ENCODE data around the gene TBCD.

The TBCD gene

GRCh38 chr17:82791532-82791931 lies 39.7 kb downstream of the TBCD start:
- DNase-seq (ENCODE audit: low read depth) = no peak

- DNase-seq (ENCODE audit: low read depth) = no peak
Measured at GRCh38 chr17:82793974-82794630, 42.2 kb downstream of the TBCD start.

- DNase-seq (ENCODE audit: low read depth) = no peak
Measured at GRCh38 chr17:82794781-82795482, 43.1 kb downstream of the TBCD start.

GRCh38 chr17:82795615-82796014 lies 43.8 kb downstream of the TBCD start:
- DNase-seq (ENCODE audit: low read depth) = no peak

GRCh38 chr17:82797061-82797460 lies 45.2 kb downstream of the TBCD start:
- DNase-seq (ENCODE audit: low read depth) = no peak

- DNase-seq (ENCODE audit: low read depth) = no peak
Measured at GRCh38 chr17:82798752-82799151, 46.9 kb downstream of the TBCD start.

GRCh38 chr17:82799591-82799990 lies 47.7 kb downstream of the TBCD start:
- DNase-seq (ENCODE audit: low read depth) = no peak

GRCh38 chr17:82800885-82801284 lies 49.0 kb downstream of the TBCD start:
- no peak for DNase-seq (ENCODE audit: low read depth)

- no peak for DNase-seq (ENCODE audit: low read depth)
Measured at GRCh38 chr17:82801377-82801970, 49.6 kb downstream of the TBCD start.

GRCh38 chr17:82802075-82802780 lies 50.4 kb downstream of the TBCD start:
- DNase-seq (ENCODE audit: low read depth) = no peak

GRCh38 chr17:82803185-82803584 lies 51.3 kb downstream of the TBCD start:
- no peak for DNase-seq (ENCODE audit: low read depth)

GRCh38 chr17:82803606-82804005 lies 51.7 kb downstream of the TBCD start:
- DNase-seq (ENCODE audit: low read depth) = no peak

GRCh38 chr17:82804442-82805191 lies 52.8 kb downstream of the TBCD start:
- DNase-seq (ENCODE audit: low read depth) = no peak

- DNase-seq (ENCODE audit: low read depth) = no peak
Measured at GRCh38 chr17:82805254-82805653, 53.4 kb downstream of the TBCD start.

- no peak for DNase-seq (ENCODE audit: low read depth)
Measured at GRCh38 chr17:82805823-82806222, 54.0 kb downstream of the TBCD start.

- DNase-seq (ENCODE audit: low read depth) = no peak
Measured at GRCh38 chr17:82806645-82807044, 54.8 kb downstream of the TBCD start.

- DNase-seq (ENCODE audit: low read depth) = no peak
Measured at GRCh38 chr17:82807101-82807500, 55.2 kb downstream of the TBCD start.

- no peak for DNase-seq (ENCODE audit: low read depth)
Measured at GRCh38 chr17:82807562-82807961, 55.7 kb downstream of the TBCD start.

GRCh38 chr17:82808006-82808405 lies 56.1 kb downstream of the TBCD start:
- DNase-seq (ENCODE audit: low read depth) = no peak

- no peak for DNase-seq (ENCODE audit: low read depth)
Measured at GRCh38 chr17:82808921-82809905, 57.3 kb downstream of the TBCD start.

Data from CMK (cell line).